ENCODE data around the gene DICER1.

The DICER1 gene

GRCh38 chr14:95136631-95137030 is 20.7 kb downstream of the DICER1 start:
- TF ChIP-seq, protein P1, sequence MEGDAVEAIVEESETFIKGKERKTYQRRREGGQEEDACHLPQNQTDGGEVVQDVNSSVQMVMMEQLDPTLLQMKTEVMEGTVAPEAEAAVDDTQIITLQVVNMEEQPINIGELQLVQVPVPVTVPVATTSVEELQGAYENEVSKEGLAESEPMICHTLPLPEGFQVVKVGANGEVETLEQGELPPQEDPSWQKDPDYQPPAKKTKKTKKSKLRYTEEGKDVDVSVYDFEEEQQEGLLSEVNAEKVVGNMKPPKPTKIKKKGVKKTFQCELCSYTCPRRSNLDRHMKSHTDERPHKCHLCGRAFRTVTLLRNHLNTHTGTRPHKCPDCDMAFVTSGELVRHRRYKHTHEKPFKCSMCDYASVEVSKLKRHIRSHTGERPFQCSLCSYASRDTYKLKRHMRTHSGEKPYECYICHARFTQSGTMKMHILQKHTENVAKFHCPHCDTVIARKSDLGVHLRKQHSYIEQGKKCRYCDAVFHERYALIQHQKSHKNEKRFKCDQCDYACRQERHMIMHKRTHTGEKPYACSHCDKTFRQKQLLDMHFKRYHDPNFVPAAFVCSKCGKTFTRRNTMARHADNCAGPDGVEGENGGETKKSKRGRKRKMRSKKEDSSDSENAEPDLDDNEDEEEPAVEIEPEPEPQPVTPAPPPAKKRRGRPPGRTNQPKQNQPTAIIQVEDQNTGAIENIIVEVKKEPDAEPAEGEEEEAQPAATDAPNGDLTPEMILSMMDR (IDR thresholded peaks at IDR 0.05), result no peak
- intact Hi-C loops (cut with DNase I; ENCODE audit: low total_unique reads), result no loop called here
- Histone ChIP-seq H3K36me3 (peaks cover 10 to 13% (median 11%) of the 10 kb centered on the region in 3 donors), H3K27ac (no peak overlapping the region), H3K4me1 (peaks cover 0 to 66% (median 25%) of the 10 kb centered on the region in 4 donors), H3K27me3 (no peaks in the 10 kb centered on the region), H3K4me3 (no peak overlapping the region), H3K9me3 (no peaks in the 10 kb centered on the region)
- no peak for DNase-seq

DNA sequence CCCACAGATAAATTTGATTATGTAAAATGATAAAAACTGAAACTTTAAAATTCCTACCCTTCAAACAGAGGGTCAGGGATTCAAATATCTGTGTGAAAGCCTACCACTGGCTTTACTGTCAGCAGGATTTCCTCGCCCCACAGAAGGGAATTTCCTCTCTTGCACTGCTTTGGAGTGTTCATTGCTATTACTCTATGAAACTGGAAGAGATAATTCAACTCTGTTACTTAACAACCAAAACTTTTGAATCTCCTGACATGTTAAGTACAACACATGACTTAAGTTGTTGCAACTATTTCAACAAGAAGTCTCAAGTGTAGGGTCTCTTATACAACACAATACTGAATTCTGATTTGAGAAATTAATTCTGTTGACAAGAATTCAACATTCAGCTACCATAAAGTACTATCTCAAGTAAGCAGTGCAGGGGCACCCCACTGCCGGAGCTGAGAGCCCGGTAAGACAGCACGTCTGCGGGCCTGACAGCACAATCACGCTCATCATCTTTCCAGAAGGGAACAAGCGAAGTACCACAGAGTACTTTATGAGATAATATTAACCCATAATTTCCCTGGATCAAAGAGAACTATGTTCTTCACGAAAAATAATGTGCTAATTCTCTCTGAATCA is 22.9 kb downstream of the DICER1 start:
- Histone ChIP-seq H3K27me3 (no peaks in the 10 kb centered on the region), H3K4me1 (peaks cover 0 to 43% (median 11%) of the 10 kb centered on the region in 4 donors), H3K4me3 (no peak overlapping the region), H3K27ac (no peak overlapping the region), H3K9me3 (no peaks in the 10 kb centered on the region), H3K36me3 (peaks cover 15 to 23% (median 22%) of the 10 kb centered on the region in 3 donors)
- intact Hi-C loops (cut with DNase I; ENCODE audit: low total_unique reads), result no loop called here
- TF ChIP-seq, protein P1 (IDR thresholded peaks at IDR 0.05), result no peak
- no peak for DNase-seq

DNA sequence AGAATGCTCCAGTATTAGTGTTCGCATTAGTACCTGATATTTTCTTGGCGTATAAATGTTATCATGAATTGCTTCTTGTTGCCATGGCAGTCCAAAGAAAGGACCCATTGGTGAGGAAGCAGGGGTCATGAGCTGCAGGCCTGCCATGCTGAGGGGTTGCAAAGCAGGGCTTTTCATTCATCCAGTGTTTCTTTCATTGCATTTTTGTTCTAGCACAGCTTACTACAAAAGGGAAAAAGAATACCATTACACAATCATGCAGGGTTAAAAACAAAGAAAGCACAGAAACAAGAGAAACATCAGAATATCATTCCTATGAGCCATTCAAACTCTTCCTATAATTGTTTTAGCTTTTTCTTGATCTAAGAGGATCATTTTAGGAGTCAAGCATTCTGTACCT is 24.0 kb downstream of the DICER1 start:
- H3K27me3 ChIP-seq, result no peaks in the 10 kb centered on the region
- H3K4me3 ChIP-seq, result no peak overlapping the region
- TF ChIP-seq, protein P1 (IDR thresholded peaks at IDR 0.05), result no peak
- H3K27ac ChIP-seq, result no peak overlapping the region
- peaks cover 0 to 35% (median 10%) of the 10 kb centered on the region in 4 donors for H3K4me1 ChIP-seq
- H3K36me3 ChIP-seq, result peaks cover 15 to 33% (median 27%) of the 10 kb centered on the region in 3 donors
- H3K9me3 ChIP-seq, result no peaks in the 10 kb centered on the region
- DNase-seq, result no peak
- intact Hi-C loops (cut with DNase I; ENCODE audit: low total_unique reads), result no loop called here

DNA sequence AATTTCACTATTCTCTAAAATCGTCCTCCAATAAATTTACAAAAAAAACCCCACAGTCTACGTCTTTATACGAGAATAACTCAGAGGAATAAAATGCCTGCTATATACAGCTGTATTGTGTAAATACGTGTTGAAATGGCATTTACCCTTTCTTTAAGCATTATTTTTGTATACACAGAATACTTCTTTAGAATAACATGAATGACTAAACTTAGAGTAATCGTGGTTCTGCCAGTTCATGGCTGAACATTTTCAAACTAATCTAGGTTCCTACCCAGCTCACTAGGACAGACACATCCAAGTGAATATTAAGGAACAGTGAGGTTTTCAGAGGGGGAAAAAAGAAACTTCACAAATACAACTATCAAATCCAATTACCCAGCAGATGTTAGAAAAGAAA is 24.6 kb downstream of the DICER1 start:
- peaks cover 0 to 30% (median 8%) of the 10 kb centered on the region in 4 donors for H3K4me1 ChIP-seq
- no peak for DNase-seq
- peaks cover 15 to 34% (median 29%) of the 10 kb centered on the region in 3 donors for H3K36me3 ChIP-seq
- intact Hi-C loops (cut with DNase I; ENCODE audit: low total_unique reads), result no loop called here
- no peak overlapping the region for H3K4me3 ChIP-seq
- H3K27me3 ChIP-seq, result no peaks in the 10 kb centered on the region
- no peaks in the 10 kb centered on the region for H3K9me3 ChIP-seq
- H3K27ac ChIP-seq, result no peak overlapping the region
- TF ChIP-seq, protein P1 (IDR thresholded peaks at IDR 0.05), result no peak

DNA sequence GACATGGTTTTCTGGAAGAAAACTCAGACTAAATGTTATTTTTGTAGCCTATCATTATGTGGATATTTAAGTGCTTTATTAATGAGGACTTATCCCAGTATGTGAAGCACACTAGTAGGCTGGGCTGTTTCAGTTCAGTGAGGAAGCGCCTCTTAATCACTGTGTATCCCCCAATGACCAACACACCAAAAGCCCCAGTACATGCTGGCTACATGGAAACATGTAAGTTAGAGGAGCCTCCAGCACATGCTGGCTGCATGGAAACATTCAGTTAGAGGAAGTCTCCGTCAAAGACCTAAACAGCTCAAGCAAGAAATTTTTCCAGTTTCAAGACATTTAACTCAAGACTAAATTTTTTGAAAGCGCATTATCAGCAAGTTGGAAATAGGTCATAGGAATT is 26.8 kb downstream of the DICER1 start:
- intact Hi-C loops (cut with DNase I; ENCODE audit: low total_unique reads), result no loop called here
- Histone ChIP-seq H3K4me3 (no peak overlapping the region), H3K27ac (no peak overlapping the region), H3K4me1 (peaks cover 0 to 13% (median 2%) of the 10 kb centered on the region in 4 donors), H3K27me3 (no peaks in the 10 kb centered on the region), H3K36me3 (peaks cover 15 to 42% (median 29%) of the 10 kb centered on the region in 3 donors), H3K9me3 (no peaks in the 10 kb centered on the region)
- no peak for DNase-seq
- TF ChIP-seq, protein P1 (IDR thresholded peaks at IDR 0.05), result no peak
